Epidermal melanocyte (primary cell): ENCODE measurements around the gene USP17L20.
"Not testable (repeated sequence)": the region's sequence is repeated elsewhere in the genome, so short reads cannot be mapped to it uniquely, and the experiment has no call there.

Experiments used
- DNase-seq: peaks from one replicate; pipeline ENCODE4 v3.0.0; 2011; ENCODE audit warnings: low spot score; ENCODE audit not compliant: insufficient read length

Gene USP17L20, protein sequence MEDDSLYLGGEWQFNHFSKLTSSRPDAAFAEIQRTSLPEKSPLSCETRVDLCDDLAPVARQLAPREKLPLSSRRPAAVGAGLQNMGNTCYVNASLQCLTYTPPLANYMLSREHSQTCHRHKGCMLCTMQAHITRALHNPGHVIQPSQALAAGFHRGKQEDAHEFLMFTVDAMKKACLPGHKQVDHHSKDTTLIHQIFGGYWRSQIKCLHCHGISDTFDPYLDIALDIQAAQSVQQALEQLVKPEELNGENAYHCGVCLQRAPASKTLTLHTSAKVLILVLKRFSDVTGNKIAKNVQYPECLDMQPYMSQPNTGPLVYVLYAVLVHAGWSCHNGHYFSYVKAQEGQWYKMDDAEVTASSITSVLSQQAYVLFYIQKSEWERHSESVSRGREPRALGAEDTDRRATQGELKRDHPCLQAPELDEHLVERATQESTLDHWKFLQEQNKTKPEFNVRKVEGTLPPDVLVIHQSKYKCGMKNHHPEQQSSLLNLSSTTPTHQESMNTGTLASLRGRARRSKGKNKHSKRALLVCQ

DNA sequence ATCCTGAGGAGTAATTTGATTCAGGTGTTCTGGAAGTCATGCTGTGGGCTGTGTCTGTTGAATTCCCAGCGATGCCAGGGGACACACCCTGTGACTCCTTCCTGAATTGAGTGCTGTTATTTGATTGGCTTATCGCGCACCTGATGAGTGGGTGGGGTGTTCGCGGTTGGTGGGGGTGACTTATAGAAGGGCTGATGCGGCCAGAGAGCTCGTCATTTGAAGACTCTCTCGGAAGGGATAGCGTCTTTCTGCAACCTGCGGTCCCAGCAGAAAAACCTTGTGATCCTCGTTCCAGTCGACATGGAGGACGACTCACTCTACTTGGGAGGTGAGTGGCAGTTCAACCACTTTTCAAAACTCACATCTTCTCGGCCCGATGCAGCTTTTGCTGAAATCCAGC, at the start of gene USP17L20:
TSS of gene USP17L20 (plus strand) at position 301 of the 400 bp plus-strand sequence. CDS start at position 301, 0 bp downstream.
- DNase-seq = not testable (repeated sequence)

DNA sequence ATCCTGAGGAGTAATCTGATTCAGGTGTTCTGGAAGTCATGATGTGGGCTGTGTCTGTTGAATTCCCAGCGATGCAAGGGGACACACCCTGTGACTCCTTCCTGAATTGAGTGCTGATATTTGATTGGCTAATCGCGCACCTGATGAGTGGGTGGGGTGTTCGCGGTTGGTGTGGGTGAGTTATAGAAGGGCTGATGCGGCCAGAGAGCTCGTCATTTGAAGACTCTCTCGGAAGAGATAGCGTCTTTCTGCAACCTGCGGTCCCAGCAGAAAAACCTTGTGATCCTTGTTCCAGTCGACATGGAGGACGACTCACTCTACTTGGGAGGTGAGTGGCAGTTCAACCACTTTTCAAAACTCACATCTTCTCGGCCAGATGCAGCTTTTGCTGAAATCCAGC, 47.6 kb upstream of the USP17L20 start, which contains the start of gene USP17L10:
TSS of gene USP17L10 (plus strand) at position 301 of the 400 bp plus-strand sequence. CDS start at position 301, 0 bp downstream.
- DNase-seq = not testable (repeated sequence)

DNA sequence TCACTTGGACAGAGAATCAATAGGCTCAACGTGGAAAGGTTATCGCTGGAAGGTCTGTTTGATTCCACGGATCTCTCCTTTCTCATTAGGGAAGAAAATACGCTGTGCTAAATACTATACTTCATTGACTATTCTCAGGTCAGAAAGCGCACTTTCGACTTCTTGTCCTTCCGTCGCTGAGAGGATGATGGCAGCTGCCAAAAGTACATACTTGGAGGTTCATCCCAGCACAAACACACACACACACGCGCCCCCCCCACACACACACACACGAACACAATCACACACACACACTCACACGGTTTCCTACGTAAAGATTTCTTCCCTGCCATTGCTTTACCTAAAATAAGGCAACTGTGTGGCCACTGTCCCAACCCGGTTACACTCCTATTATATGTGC, 43.2 kb upstream of the USP17L20 start:
- not testable (repeated sequence) for DNase-seq

DNA sequence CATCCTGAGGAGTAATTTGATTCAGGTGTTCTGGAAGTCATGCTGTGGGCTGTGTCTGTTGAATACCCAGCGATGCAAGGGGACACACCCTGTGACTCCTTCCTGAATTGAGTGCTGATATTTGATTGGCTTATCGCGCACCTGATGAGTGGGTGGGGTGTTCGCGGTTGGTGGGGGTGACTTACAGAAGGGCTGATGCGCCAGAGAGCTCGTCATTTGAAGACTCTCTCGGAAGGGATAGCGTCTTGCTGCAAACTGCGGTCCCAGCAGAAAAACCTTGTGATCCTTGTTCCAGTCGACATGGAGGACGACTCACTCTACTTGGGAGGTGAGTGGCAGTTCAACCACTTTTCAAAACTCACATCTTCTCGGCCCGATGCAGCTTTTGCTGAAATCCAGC, 42.8 kb upstream of the USP17L20 start, which contains the start of gene USP17L11:
TSS of gene USP17L11 (plus strand) at position 301 of the 400 bp plus-strand sequence. CDS start at position 301, 0 bp downstream.
- DNase-seq = not testable (repeated sequence)

DNA sequence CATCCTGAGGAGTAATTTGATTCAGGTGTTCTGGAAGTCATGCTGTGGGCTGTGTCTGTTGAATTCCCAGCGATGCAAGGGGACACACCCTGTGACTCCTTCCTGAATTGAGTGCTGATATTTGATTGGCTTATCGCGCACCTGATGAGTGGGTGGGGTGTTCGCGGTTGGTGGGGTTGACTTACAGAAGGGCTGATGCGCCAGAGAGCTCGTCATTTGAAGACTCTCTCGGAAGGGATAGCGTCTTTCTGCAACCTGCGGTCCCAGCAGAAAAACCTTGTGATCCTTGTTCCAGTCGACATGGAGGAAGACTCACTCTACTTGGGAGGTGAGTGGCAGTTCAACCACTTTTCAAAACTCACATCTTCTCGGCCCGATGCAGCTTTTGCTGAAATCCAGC, 38.1 kb upstream of the USP17L20 start, which contains the start of gene USP17L12:
TSS of gene USP17L12 (plus strand) at position 301 of the 400 bp plus-strand sequence. CDS start at position 301, 0 bp downstream.
- not testable (repeated sequence) for DNase-seq

DNA sequence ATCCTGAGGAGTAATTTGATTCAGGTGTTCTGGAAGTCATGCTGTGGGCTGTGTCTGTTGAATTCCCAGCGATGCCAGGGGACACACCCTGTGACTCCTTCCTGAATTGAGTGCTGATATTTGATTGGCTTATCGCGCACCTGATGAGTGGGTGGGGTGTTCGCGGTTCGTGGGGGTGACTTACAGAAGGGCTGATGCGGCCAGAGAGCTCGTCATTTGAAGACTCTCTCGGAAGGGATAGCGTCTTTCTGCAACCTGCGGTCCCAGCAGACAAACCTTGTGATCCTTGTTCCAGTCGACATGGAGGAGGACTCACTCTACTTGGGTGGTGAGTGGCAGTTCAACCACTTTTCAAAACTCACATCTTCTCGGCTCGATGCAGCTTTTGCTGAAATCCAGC, 33.3 kb upstream of the USP17L20 start, which contains the start of gene USP17L13:
TSS of gene USP17L13 (plus strand) at position 301 of the 400 bp plus-strand sequence. CDS start at position 301, 0 bp downstream.
- DNase-seq = not testable (repeated sequence)

DNA sequence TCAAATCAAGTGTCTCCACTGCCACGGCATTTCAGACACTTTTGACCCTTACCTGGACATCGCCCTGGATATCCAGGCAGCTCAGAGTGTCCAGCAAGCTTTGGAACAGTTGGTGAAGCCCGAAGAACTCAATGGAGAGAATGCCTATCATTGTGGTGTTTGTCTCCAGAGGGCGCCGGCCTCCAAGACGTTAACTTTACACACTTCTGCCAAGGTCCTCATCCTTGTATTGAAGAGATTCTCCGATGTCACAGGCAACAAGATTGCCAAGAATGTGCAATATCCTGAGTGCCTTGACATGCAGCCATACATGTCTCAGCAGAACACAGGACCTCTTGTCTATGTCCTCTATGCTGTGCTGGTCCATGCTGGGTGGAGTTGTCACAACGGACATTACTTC, 27.7 kb upstream of the USP17L20 start:
- not testable (repeated sequence) for DNase-seq

DNA sequence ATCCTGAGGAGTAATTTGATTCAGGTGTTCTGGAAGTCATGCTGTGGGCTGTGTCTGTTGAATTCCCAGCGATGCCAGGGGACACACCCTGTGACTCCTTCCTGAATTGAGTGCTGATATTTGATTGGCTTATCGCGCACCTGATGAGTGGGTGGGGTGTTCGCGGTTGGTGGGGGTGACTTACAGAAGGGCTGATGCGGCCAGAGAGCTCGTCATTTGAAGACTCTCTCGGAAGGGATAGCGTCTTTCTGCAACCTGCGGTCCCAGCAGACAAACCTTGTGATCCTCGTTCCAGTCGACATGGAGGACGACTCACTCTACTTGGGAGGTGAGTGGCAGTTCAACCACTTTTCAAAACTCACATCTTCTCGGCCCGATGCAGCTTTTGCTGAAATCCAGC, 23.8 kb upstream of the USP17L20 start, which contains the start of gene USP17L15:
TSS of gene USP17L15 (plus strand) at position 301 of the 400 bp plus-strand sequence. CDS start at position 301, 0 bp downstream.
- DNase-seq = not testable (repeated sequence)

DNA sequence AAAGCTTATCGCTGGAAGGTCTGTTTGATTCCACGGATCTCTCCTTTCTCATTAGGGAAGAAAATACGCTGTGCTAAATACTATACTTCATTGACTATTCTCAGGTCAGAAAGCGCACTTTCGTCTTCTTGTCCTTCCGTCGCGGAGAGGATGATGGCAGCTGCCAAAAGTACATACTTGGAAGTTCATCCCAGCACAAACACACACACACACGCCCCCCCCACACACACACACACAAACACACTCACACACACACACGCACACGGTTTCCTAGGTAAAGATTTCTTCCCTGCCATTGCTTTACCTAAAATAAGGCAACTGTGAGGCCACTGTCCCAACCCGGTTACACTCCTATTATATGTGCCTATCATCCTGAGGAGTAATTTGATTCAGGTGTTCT, 19.5 kb upstream of the USP17L20 start:
- not testable (repeated sequence) for DNase-seq

DNA sequence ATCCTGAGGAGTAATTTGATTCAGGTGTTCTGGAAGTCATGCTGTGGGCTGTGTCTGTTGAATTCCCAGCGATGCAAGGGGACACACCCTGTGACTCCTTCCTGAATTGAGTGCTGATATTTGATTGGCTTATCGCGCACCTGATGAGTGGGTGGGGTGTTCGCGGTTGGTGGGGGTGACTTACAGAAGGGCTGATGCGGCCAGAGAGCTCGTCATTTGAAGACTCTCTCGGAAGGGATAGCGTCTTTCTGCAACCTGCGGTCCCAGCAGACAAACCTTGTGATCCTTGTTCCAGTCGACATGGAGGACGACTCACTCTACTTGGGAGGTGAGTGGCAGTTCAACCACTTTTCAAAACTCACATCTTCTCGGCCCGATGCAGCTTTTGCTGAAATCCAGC, 14.3 kb upstream of the USP17L20 start, which contains the start of gene USP17L17:
TSS of gene USP17L17 (plus strand) at position 301 of the 400 bp plus-strand sequence. CDS start at position 301, 0 bp downstream.
- not testable (repeated sequence) for DNase-seq

DNA sequence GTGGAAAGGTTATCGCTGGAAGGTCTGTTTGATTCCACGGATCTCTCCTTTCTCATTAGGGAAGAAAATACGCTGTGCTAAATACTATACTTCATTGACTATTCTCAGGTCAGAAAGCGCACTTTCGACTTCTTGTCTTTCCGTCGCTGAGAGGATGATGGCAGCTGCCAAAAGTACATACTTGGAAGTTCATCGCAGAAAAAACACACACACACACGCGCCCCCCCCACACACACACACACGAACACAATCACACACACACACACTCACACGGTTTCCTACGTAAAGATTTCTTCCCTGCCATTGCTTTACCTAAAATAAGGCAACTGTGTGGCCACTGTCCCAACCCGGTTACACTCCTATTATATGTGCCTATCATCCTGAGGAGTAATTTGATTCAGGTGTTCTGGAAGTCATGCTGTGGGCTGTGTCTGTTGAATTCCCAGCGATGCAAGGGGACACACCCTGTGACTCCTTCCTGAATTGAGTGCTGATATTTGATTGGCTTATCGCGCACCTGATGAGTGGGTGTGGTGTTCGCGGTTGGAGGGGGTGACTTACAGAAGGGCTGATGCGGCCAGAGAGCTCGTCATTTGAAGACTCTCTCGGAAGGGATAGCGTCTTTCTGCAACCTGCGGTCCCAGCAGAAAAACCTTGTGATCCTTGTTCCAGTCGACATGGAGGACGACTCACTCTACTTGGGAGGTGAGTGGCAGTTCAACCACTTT, 9.8 kb upstream of the USP17L20 start, which contains the start of gene USP17L18:
TSS of gene USP17L18 (plus strand) at position 678 of the 728 bp plus-strand sequence. CDS start at position 678, 0 bp downstream.
- DNase-seq = not testable (repeated sequence)

DNA sequence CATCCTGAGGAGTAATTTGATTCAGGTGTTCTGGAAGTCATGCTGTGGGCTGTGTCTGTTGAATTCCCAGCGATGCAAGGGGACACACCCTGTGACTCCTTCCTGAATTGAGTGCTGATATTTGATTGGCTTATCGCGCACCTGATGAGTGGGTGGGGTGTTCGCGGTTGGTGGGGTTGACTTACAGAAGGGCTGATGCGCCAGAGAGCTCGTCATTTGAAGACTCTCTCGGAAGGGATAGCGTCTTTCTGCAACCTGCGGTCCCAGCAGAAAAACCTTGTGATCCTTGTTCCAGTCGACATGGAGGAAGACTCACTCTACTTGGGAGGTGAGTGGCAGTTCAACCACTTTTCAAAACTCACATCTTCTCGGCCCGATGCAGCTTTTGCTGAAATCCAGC, 4.8 kb upstream of the USP17L20 start, which contains the start of gene USP17L19:
TSS of gene USP17L19 (plus strand) at position 301 of the 400 bp plus-strand sequence. CDS start at position 301, 0 bp downstream.
- DNase-seq = not testable (repeated sequence)

DNA sequence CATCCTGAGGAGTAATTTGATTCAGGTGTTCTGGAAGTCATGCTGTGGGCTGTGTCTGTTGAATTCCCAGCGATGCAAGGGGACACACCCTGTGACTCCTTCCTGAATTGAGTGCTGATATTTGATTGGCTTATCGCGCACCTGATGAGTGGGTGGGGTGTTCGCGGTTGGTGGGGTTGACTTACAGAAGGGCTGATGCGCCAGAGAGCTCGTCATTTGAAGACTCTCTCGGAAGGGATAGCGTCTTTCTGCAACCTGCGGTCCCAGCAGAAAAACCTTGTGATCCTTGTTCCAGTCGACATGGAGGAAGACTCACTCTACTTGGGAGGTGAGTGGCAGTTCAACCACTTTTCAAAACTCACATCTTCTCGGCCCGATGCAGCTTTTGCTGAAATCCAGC, 4.6 kb downstream of the USP17L20 start, which contains the start of gene USP17L21:
TSS of gene USP17L21 (plus strand) at position 301 of the 400 bp plus-strand sequence. CDS start at position 301, 0 bp downstream.
- DNase-seq = not testable (repeated sequence)

DNA sequence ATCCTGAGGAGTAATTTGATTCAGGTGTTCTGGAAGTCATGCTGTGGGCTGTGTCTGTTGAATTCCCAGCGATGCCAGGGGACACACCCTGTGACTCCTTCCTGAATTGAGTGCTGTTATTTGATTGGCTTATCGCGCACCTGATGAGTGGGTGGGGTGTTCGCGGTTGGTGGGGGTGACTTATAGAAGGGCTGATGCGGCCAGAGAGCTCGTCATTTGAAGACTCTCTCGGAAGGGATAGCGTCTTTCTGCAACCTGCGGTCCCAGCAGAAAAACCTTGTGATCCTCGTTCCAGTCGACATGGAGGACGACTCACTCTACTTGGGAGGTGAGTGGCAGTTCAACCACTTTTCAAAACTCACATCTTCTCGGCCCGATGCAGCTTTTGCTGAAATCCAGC, 9.4 kb downstream of the USP17L20 start, which contains the start of gene USP17L22:
TSS of gene USP17L22 (plus strand) at position 301 of the 400 bp plus-strand sequence. CDS start at position 301, 0 bp downstream.
- not testable (repeated sequence) for DNase-seq

DNA sequence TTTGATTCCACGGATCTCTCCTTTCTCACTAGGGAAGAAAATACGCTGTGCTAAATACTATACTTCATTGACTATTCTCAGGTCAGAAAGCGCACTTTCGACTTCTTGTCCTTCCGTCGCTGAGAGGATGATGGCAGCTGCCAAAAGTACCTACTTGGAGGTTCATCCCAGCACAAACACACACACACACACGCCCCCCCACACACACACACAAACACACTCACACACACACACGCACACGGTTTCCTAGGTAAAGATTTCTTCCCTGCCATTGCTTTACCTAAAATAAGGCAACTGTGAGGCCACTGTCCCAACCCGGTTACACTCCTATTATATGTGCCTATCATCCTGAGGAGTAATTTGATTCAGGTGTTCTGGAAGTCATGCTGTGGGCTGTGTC, 13.8 kb downstream of the USP17L20 start:
- not testable (repeated sequence) for DNase-seq
